SK-N-SH (cell line): ENCODE results near the gene LMNTD2. TPM values are rescaled to one million over a fixed set of nuclear protein-coding genes. Genes with fewer than 3 reads are reported as not detected.
A peak's percentile ranks its signal among the peaks of the same experiment; 100 is the strongest.

Experiments
- CTCF ChIA-PET: fragments of 300-600, 350-600 bp; formaldehyde crosslinking; extraction: SDS; loops from one replicate; lab custom pipeline; 2021; lab: Yijun Ruan, JAX
- POLR2A ChIA-PET: fragments of 350-600 bp; sonication (Branson Sonifier 250); formaldehyde crosslinking; extraction: SDS; loops from one replicate; lab custom pipeline; 2020; ENCODE audit warnings: antibody characterized with exemption, inconsistent platforms; lab: Yijun Ruan, JAX
- DNase-seq: peaks from one replicate; pipeline ENCODE4 v3.0.0; 2012
- H2AFZ ChIP-seq: fragments of 200-600 bp; sonication (generic); 2 replicates; pipeline ENCODE4 v1.8.1; 2016; ENCODE audit warnings: antibody characterized with exemption, mild to moderate bottlenecking, low read depth
- H3F3A ChIP-seq: fragments of 200-600 bp; sonication (generic); replicated peaks from 2 replicates; pipeline ENCODE3; 2016; ENCODE audit warnings: antibody characterized with exemption, mild to moderate bottlenecking; ENCODE audit not compliant: insufficient read depth
- H3K27ac ChIP-seq, 2 experiments: fragments of 200-500 bp in 1 of 2; fragments of 200-600 bp in 1 of 2; sonication (Bioruptor generic) in 1 of 2; sonication (generic), shearing (Covaris generic) in 1 of 2; 2 replicates each; pipeline versions ENCODE4 v1.5.1 to v1.6.1; 2014 to 2016; ENCODE audit warnings: low read depth in 2 of 2, inconsistent platforms in 1 of 2, low read length in 1 of 2, mild to moderate bottlenecking in 1 of 2, mixed read lengths in 1 of 2
- H3K27me3 ChIP-seq: fragments of 200-600 bp; sonication (generic), shearing (Covaris generic); 2 replicates; pipeline ENCODE4 v1.6.1; 2016; ENCODE audit warnings: mixed run types; ENCODE audit not compliant: insufficient read depth
- H3K36me3 ChIP-seq, 2 experiments: fragments of 200-500 bp in 1 of 2; fragments of 200-600 bp in 1 of 2; sonication (Bioruptor generic) in 1 of 2; sonication (generic) in 1 of 2; replicated peaks in 1 of 2; 2 replicates each; pipeline versions ENCODE3 to v1.5.1; 2014 to 2016; ENCODE audit warnings: low read length in 1 of 2, mild to moderate bottlenecking in 1 of 2; ENCODE audit not compliant: insufficient read depth in 2 of 2, control insufficient read depth in 1 of 2
- H3K4me1 ChIP-seq, 2 experiments: fragments of 200-500 bp in 1 of 2; fragments of 200-600 bp in 1 of 2; sonication (Bioruptor generic) in 1 of 2; sonication (generic), shearing (Covaris generic) in 1 of 2; 2 replicates each; pipeline versions ENCODE4 v1.5.1 to v1.6.1; 2014 to 2016; ENCODE audit warnings: low read depth in 1 of 2, low read length in 1 of 2, mixed run types in 1 of 2; ENCODE audit not compliant: insufficient read depth in 2 of 2, control insufficient read depth in 1 of 2
- H3K4me2 ChIP-seq: fragments of 200-600 bp; sonication (generic), shearing (Covaris generic); 2 replicates; pipeline ENCODE4 v1.6.1; 2017; ENCODE audit warnings: mixed run types
- H3K4me3 ChIP-seq, 2 experiments: fragments of 200-500 bp in 1 of 2; fragments of 200-600 bp in 1 of 2; sonication (Bioruptor generic) in 1 of 2; sonication (generic), shearing (Covaris generic) in 1 of 2; 2 replicates each; pipeline versions ENCODE4 v1.5.1 to v1.8.1; 2014 to 2016; ENCODE audit warnings: low read depth in 2 of 2, inconsistent platforms in 1 of 2, low read length in 1 of 2, mild to moderate bottlenecking in 1 of 2, mixed read lengths in 1 of 2, moderate library complexity in 1 of 2
- H3K79me2 ChIP-seq: fragments of 200-600 bp; sonication (generic); 2 replicates; pipeline ENCODE4 v1.8.1; 2017; ENCODE audit warnings: mild to moderate bottlenecking; ENCODE audit not compliant: insufficient read depth
- H3K9ac ChIP-seq: fragments of 200-600 bp; sonication (generic); 2 replicates; pipeline ENCODE4 v1.6.1; 2017; ENCODE audit warnings: mixed run types
- H3K9me2 ChIP-seq: fragments of 200-600 bp; sonication (generic); 2 replicates; pipeline ENCODE4 v1.6.1; 2017; ENCODE audit warnings: mixed run types
- H3K9me3 ChIP-seq: fragments of 200-600 bp; sonication (generic); 2 replicates; pipeline ENCODE4 v1.6.1; 2017; ENCODE audit warnings: mixed run types, mild to moderate bottlenecking, moderate library complexity
- H4K20me1 ChIP-seq: fragments of 200-600 bp; sonication (generic); 2 replicates; pipeline ENCODE4 v1.6.1; 2017; ENCODE audit warnings: mild to moderate bottlenecking, mixed run types; ENCODE audit not compliant: insufficient read depth
- ELF1 ChIP-seq: IDR thresholded peaks from 2 replicates; pipeline ENCODE4 v1.4.0; 2012
- EP300 ChIP-seq, 2 experiments: IDR thresholded peaks; 2 replicates each; pipeline versions ENCODE4 v1.4.0 to v1.6.1; 2012; ENCODE audit warnings: borderline replicate concordance in 1 of 2, low read depth in 1 of 2, low read length in 1 of 2
- FOXJ3 ChIP-seq: sonication (generic); formaldehyde crosslinking; IDR thresholded peaks from 2 replicates; pipeline ENCODE4 v1.5.1; 2020; ENCODE audit warnings: mild to moderate bottlenecking, missing genetic modification reagents
- MEF2A ChIP-seq: IDR thresholded peaks from 2 replicates; pipeline ENCODE4 v1.4.0; 2012; ENCODE audit warnings: low read depth, borderline replicate concordance
- MXI1 ChIP-seq: IDR thresholded peaks from 2 replicates; pipeline ENCODE4 v1.6.1; 2012; ENCODE audit warnings: mild to moderate bottlenecking, low read depth, low read length, improper control_type of control experiment
- NFIC ChIP-seq: IDR thresholded peaks from 2 replicates; pipeline ENCODE4 v1.4.0; 2012; ENCODE audit warnings: borderline replicate concordance
- NRF1 ChIP-seq: IDR thresholded peaks from 2 replicates; pipeline ENCODE4 v1.6.1; 2012; ENCODE audit warnings: low read depth, mild to moderate bottlenecking, low read length
- RAD21 ChIP-seq: IDR thresholded peaks from 2 replicates; pipeline ENCODE4 v1.6.1; 2012; ENCODE audit warnings: mild to moderate bottlenecking, low read length
- RCOR1 ChIP-seq: fragments of 150-350 bp; IDR thresholded peaks from 2 replicates; pipeline ENCODE4 v1.6.1; 2017; ENCODE audit warnings: antibody characterized with exemption, low read length
- RFX5 ChIP-seq: IDR thresholded peaks from 2 replicates; pipeline ENCODE4 v1.6.1; 2012; ENCODE audit warnings: mild to moderate bottlenecking, improper control_type of control experiment, low read length
- SMC3 ChIP-seq: IDR thresholded peaks from 2 replicates; pipeline ENCODE4 v1.6.1; 2012; ENCODE audit warnings: low read depth, low read length, improper control_type of control experiment
- TAF1 ChIP-seq: IDR thresholded peaks from 2 replicates; pipeline ENCODE4 v1.6.1; 2012; ENCODE audit warnings: low read depth, mild to moderate bottlenecking, low read length, moderate library complexity, borderline replicate concordance
- TCF12 ChIP-seq: IDR thresholded peaks from 2 replicates; pipeline ENCODE4 v1.4.0; 2012
- YY1 ChIP-seq: IDR thresholded peaks from 2 replicates; pipeline ENCODE4 v1.4.0; 2012; ENCODE audit warnings: low read depth, mild to moderate bottlenecking
- WGBS: methylation state at CpG from one replicate; pipeline ENCODE4 v1.1.6; 2017; ENCODE audit warnings: low lambda C conversion rate; 5-methylcytosine and 5-hydroxymethylcytosine counted together
- polyA plus RNA-seq, 3 experiments: library from polyadenylated mRNA; depleted of rRNA; stranded (reverse); fragments of >200 nt; gene quantifications; 2 replicates each; pipeline ENCODE4 v1.2.3, GENCODE V29; 2012
- TF ChIP-seq, protein P1 (sequence below): IDR thresholded peaks from 2 replicates; pipeline ENCODE4 v1.4.0; 2012; ENCODE audit warnings: low read depth, borderline replicate concordance
- TF ChIP-seq, protein P2 (sequence below): IDR thresholded peaks from 2 replicates; pipeline ENCODE4 v1.6.1; 2012; ENCODE audit warnings: mild to moderate bottlenecking, low read depth, low read length, moderate library complexity

The LMNTD2 gene
- polyA plus RNA-seq, 1 of the 3 experiments (the other 2 are of a cell fraction): 2.4 TPM

DNA sequence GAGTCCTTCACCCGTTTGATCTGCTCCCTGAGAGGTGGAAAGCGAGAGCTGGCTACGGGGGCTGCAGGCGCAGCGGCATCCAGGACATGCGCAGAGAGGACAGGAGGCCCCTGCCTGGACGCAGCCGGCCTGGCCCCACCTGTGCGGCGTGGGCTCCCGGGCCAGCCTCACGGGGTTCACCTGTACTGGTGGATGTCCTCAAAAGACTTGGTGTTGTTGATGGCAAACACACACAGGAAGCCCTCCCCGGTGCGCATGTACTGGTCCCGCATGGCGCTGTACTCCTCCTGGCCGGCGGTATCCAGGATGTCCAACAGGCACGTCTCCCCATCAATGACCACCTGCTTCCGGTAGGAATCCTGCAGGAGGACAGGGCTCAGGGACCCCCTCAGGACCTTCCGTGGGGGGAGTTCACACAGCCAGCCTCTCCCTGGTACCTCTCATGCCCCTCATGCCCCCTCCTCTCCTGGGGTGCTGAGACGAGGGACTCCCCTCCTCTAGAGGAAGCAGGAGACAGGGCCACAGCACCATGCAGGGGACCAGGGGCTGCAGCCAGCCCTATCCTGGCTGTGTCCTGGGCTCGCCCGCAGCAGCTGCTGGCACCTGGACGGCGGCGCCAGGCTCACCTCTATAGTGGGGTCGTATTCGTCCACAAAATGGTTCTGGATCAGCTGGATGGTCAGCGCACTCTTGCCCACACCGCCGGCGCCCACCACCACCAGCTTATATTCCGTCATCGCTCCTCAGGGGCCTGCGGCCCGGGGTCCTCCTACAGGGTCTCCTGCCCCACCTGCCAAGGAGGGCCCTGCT lies 26.7 kb downstream of the LMNTD2 start:
- peaks cover 15% of the 10 kb centered on the region for H3K79me2 ChIP-seq
- H2AFZ ChIP-seq: no peak overlapping the region
- no peaks in the 10 kb centered on the region for H3K9me2 ChIP-seq
- peak overlapping the region; percentile 99 for H3K4me2 ChIP-seq
- H3K4me1 ChIP-seq: peaks cover 0 to 12% of the 10 kb centered on the region in 2 experiments; a peak in 1 of 4 replicates
- peaks cover 10% of the 10 kb centered on the region; the same call in 1 of the 2 replicates for H4K20me1 ChIP-seq
- 96% methylated on average over 12 of the region's 37 CpGs for WGBS
- no peaks in the 10 kb centered on the region for H3F3A ChIP-seq
- H3K27me3 ChIP-seq: no peaks in the 10 kb centered on the region
- H3K4me3 ChIP-seq: peak overlapping the region; percentile 88 to 92
- H3K9me3 ChIP-seq: no peaks in the 10 kb centered on the region
- no peak for DNase-seq
- no peak overlapping the region; a peak in 1 of 4 replicates for H3K27ac ChIP-seq
- peak overlapping the region; percentile 71 for H3K9ac ChIP-seq
- H3K36me3 ChIP-seq: peaks cover 0 to 27% of the 10 kb centered on the region in 2 experiments
- TF ChIP-seq RCOR1 (no peak), TCF12 (no peak), NFIC (no peak), RFX5 (no peak), MXI1 (no peak), EP300 (IDR thresholded peaks at IDR 0.05; ENCODE audit: borderline replicate concordance in 1 of 2, low read depth in 1 of 2, low read length in 1 of 2) (no peak), SMC3 (no peak), RAD21 (no peak), MEF2A (no peak), YY1 (no peak), TAF1 (no peak), ELF1 (no peak), NRF1 (no peak), FOXJ3 (CRISPR knock-in tag) (no peak)
- TF ChIP-seq, protein P1, sequence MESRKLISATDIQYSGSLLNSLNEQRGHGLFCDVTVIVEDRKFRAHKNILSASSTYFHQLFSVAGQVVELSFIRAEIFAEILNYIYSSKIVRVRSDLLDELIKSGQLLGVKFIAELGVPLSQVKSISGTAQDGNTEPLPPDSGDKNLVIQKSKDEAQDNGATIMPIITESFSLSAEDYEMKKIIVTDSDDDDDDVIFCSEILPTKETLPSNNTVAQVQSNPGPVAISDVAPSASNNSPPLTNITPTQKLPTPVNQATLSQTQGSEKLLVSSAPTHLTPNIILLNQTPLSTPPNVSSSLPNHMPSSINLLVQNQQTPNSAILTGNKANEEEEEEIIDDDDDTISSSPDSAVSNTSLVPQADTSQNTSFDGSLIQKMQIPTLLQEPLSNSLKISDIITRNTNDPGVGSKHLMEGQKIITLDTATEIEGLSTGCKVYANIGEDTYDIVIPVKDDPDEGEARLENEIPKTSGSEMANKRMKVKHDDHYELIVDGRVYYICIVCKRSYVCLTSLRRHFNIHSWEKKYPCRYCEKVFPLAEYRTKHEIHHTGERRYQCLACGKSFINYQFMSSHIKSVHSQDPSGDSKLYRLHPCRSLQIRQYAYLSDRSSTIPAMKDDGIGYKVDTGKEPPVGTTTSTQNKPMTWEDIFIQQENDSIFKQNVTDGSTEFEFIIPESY: no peak
- TF ChIP-seq, protein P2, sequence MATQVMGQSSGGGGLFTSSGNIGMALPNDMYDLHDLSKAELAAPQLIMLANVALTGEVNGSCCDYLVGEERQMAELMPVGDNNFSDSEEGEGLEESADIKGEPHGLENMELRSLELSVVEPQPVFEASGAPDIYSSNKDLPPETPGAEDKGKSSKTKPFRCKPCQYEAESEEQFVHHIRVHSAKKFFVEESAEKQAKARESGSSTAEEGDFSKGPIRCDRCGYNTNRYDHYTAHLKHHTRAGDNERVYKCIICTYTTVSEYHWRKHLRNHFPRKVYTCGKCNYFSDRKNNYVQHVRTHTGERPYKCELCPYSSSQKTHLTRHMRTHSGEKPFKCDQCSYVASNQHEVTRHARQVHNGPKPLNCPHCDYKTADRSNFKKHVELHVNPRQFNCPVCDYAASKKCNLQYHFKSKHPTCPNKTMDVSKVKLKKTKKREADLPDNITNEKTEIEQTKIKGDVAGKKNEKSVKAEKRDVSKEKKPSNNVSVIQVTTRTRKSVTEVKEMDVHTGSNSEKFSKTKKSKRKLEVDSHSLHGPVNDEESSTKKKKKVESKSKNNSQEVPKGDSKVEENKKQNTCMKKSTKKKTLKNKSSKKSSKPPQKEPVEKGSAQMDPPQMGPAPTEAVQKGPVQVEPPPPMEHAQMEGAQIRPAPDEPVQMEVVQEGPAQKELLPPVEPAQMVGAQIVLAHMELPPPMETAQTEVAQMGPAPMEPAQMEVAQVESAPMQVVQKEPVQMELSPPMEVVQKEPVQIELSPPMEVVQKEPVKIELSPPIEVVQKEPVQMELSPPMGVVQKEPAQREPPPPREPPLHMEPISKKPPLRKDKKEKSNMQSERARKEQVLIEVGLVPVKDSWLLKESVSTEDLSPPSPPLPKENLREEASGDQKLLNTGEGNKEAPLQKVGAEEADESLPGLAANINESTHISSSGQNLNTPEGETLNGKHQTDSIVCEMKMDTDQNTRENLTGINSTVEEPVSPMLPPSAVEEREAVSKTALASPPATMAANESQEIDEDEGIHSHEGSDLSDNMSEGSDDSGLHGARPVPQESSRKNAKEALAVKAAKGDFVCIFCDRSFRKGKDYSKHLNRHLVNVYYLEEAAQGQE: no peak
- TF ChIP-seq, all 33 proteins: peak for 0
- POLR2A ChIA-PET: no interaction called here
- CTCF ChIA-PET: interaction anchor here (0.9 to 2.3 kb wide), 5 partner anchors 9 to 186 kb away, joined by 3 to 11 read pairs (median 5); no protein-coding TSS in a partner anchor
